ENCODE data around the gene PLA1A. TPM values are rescaled to one million over a fixed set of nuclear protein-coding genes. Genes with fewer than 3 reads are reported as not detected.
"Not testable (repeated sequence)": the region's sequence is repeated elsewhere in the genome, so short reads cannot be mapped to it uniquely, and the experiment has no call there.

The PLA1A gene
- 1 to 10 TPM; 2.8 to 9.1 TPM for total RNA-seq

GRCh38 chr3:119597548-119598288 is at the start of gene PLA1A:
Gene PLA1A, plus strand, starts transcription at chr3:119597885. Its CDS starts 29 bp downstream, at chr3:119597914.
- peaks cover 6% of the 10 kb centered on the region for H3K4me1 ChIP-seq (replicated peaks)
- H3K27ac ChIP-seq: peak within 1 kb of the TSS; percentile 18 to 52
- TF ChIP-seq POLR2AphosphoS5 (IDR thresholded peaks at IDR 0.05): peak; percentile 11
- no peak for TF ChIP-seq CTCF (IDR thresholded peaks at IDR 0.05)
- no peak for TF ChIP-seq POLR2A (IDR thresholded peaks at IDR 0.05)
- no peaks in the 10 kb centered on the region for H3K36me3 ChIP-seq
- 43% methylated on average over 7 of the region's 7 CpGs for WGBS
- H3K27me3 ChIP-seq (replicated peaks; ENCODE audit: insufficient read depth): no peaks in the 10 kb centered on the region
- H3K4me3 ChIP-seq: no peak within 1 kb of the TSS
- DNase-seq (ENCODE audit: low spot score): no peak
- no peaks in the 10 kb centered on the region for H3K9me3 ChIP-seq
- intact Hi-C loops (cut with DNase I): no loop called here

- H3K27me3 ChIP-seq (replicated peaks; ENCODE audit: insufficient read depth): no peaks in the 10 kb centered on the region
- DNase-seq (ENCODE audit: low spot score): no peak
- WGBS: 72% methylated on average over 3 of the region's 3 CpGs
These were observed 49.3 kb upstream of the PLA1A start for GRCh38 chr3:119548341-119548740.

GRCh38 chr3:119550192-119550910 is 47.3 kb upstream of the PLA1A start:
- H3K4me1 ChIP-seq (replicated peaks): no peaks in the 10 kb centered on the region
- no peak for DNase-seq (ENCODE audit: low spot score)
- H3K9me3 ChIP-seq: no peaks in the 10 kb centered on the region
- no peaks in the 10 kb centered on the region for H3K27me3 ChIP-seq (replicated peaks; ENCODE audit: insufficient read depth)
- H3K4me3 ChIP-seq: no peak overlapping the region
- intact Hi-C loops (cut with DNase I): no loop called here
- 94% methylated on average over 9 of the region's 9 CpGs for WGBS
- no peaks in the 10 kb centered on the region for H3K36me3 ChIP-seq
- H3K27ac ChIP-seq: no peak overlapping the region
- TF ChIP-seq POLR2A (IDR thresholded peaks at IDR 0.05): no peak

More at GRCh38 chr3:119548341-119548740, 49.3 kb upstream of the PLA1A start:
- Histone ChIP-seq H3K9me3 (no peaks in the 10 kb centered on the region), H3K4me1 (replicated peaks) (no peaks in the 10 kb centered on the region), H3K36me3 (no peaks in the 10 kb centered on the region), H3K4me3 (no peak overlapping the region), H3K27ac (no peak overlapping the region)
- no peak for TF ChIP-seq CTCF (IDR thresholded peaks at IDR 0.05)
- no peak for TF ChIP-seq POLR2AphosphoS5 (IDR thresholded peaks at IDR 0.05)
- no peak for TF ChIP-seq POLR2A (IDR thresholded peaks at IDR 0.05)
- intact Hi-C loops (cut with DNase I): no loop called here

- TF ChIP-seq CTCF (IDR thresholded peaks at IDR 0.05) (no peak), POLR2AphosphoS5 (IDR thresholded peaks at IDR 0.05) (no peak), POLR2A (IDR thresholded peaks at IDR 0.05) (no peak)
- Histone ChIP-seq H3K4me3 (no peak overlapping the region), H3K36me3 (no peaks in the 10 kb centered on the region), H3K4me1 (replicated peaks) (no peaks in the 10 kb centered on the region), H3K9me3 (no peaks in the 10 kb centered on the region), H3K27me3 (replicated peaks; ENCODE audit: insufficient read depth) (no peaks in the 10 kb centered on the region), H3K27ac (no peak overlapping the region)
- DNase-seq (ENCODE audit: low spot score): no peak
- WGBS: 85% methylated on average over 5 of the region's 5 CpGs
- intact Hi-C loops (cut with DNase I): no loop called here
These were observed 46.1 kb upstream of the PLA1A start for GRCh38 chr3:119551598-119551997.

GRCh38 chr3:119552928-119553327 is 44.8 kb upstream of the PLA1A start:
- H3K9me3 ChIP-seq; intact Hi-C loops (cut with DNase I); H3K27me3 ChIP-seq (replicated peaks; ENCODE audit: insufficient read depth); H3K4me3 ChIP-seq; H3K36me3 ChIP-seq; H3K27ac ChIP-seq; H3K4me1 ChIP-seq (replicated peaks); DNase-seq (ENCODE audit: low spot score): not testable (repeated sequence)
- 96% methylated on average over 6 of the region's 6 CpGs for WGBS

Data from prostate gland (tissue), 2 donors.